GM12873 (cell line): Measurements from ENCODE around the gene SLC25A29.
A peak's percentile ranks its signal among the peaks of the same experiment; 100 is the strongest.

Source experiments
- CTCF ChIP-seq: IDR thresholded peaks from 2 replicates; pipeline ENCODE4 v1.5.1; 2012; ENCODE audit warnings: low read depth, mild to moderate bottlenecking, moderate library complexity, low read length, control low read depth; ENCODE audit not compliant: insufficient read depth; ENCODE audit errors: missing control alignments

SLC25A29 gene

GRCh38 chr14:100279563-100279962 lies 26.7 kb downstream of the SLC25A29 start:
- TF ChIP-seq CTCF = no peak

GRCh38 chr14:100279133-100279532 lies 27.1 kb downstream of the SLC25A29 start:
- no peak for TF ChIP-seq CTCF

- TF ChIP-seq CTCF = peak; percentile 40
These were observed 27.5 kb downstream of the SLC25A29 start for GRCh38 chr14:100278702-100279101.

GRCh38 chr14:100275214-100275613 lies 31.0 kb downstream of the SLC25A29 start:
- TF ChIP-seq CTCF = no peak

GRCh38 chr14:100274250-100274649 lies 32.0 kb downstream of the SLC25A29 start:
- TF ChIP-seq CTCF = no peak

- peak; percentile 36 for TF ChIP-seq CTCF
These were observed 34.9 kb downstream of the SLC25A29 start for GRCh38 chr14:100271247-100271939.

GRCh38 chr14:100268591-100269207 lies 37.5 kb downstream of the SLC25A29 start:
- TF ChIP-seq CTCF = no peak
